Lower lobe of right lung (tissue), 2 donors: Measurements from ENCODE around the gene SEMA3B. TPM values are rescaled to one million over a fixed set of nuclear protein-coding genes. Genes with fewer than 3 reads are reported as not detected.
"Not testable (repeated sequence)": the region's sequence is repeated elsewhere in the genome, so short reads cannot be mapped to it uniquely, and the experiment has no call there.

Source experiments
- ATAC-seq, 2 donors: fragments of 200-7000 bp; cut with Tn5 transposase; one replicate each; pipeline ENCODE4 v1.9.1; 2020 to 2022; ENCODE audit warnings: mild to moderate bottlenecking in 2 of 2, moderate library complexity in 2 of 2
- DNase-seq: peaks from one replicate; pipeline ENCODE4 v3.0.0-alpha.2; 2020
- H3K27ac ChIP-seq: fragments of 200-600 bp; one replicate; pipeline ENCODE4 v1.8.0; 2022
- H3K27me3 ChIP-seq: fragments of 200-600 bp; one replicate; pipeline ENCODE4 v1.8.0; 2022; ENCODE audit warnings: low read depth
- H3K36me3 ChIP-seq: fragments of 200-600 bp; one replicate; pipeline ENCODE4 v1.8.0; 2022; ENCODE audit warnings: mild to moderate bottlenecking
- H3K4me1 ChIP-seq: fragments of 200-600 bp; one replicate; pipeline ENCODE4 v1.8.0; 2022
- H3K4me3 ChIP-seq: fragments of 200-600 bp; one replicate; pipeline ENCODE4 v1.8.0; 2022; ENCODE audit warnings: mild to moderate bottlenecking
- H3K9me3 ChIP-seq: fragments of 200-600 bp; one replicate; pipeline ENCODE4 v1.8.0; 2022
- CTCF ChIP-seq: fragments of 200-600 bp; IDR thresholded peaks from one replicate; pipeline ENCODE4 v1.8.0; 2022; ENCODE audit warnings: antibody characterized with exemption, mild to moderate bottlenecking
- intact Hi-C: fragments of 100-400 bp; cut with DNase I; formaldehyde crosslinking; loops from one replicate; pipeline ENCODE4 v1.11.0; 2022
- total RNA-seq: library from RNA; stranded (reverse); fragmentation: NEBNext Ultra II Directional; extraction: Animal tissue kit (Norgen Biotek cat#: 25700); gene quantifications from one replicate; pipeline ENCODE4 v1.2.1, GENCODE V29; 2021
- donor health status: DM: no; HTN: yes; CAD: no; lungs with severe emphysema.

SEMA3B gene
- total RNA-seq, 1 donor from 2014 or later = 77.6 TPM

GRCh38 chr3:50222169-50222528 lies 46.8 kb upstream of the SEMA3B start:
- Histone ChIP-seq H3K9me3 (no peaks in the 10 kb centered on the region), H3K4me3 (no peak overlapping the region), H3K4me1 (peaks cover 14% of the 10 kb centered on the region), H3K36me3 (no peaks in the 10 kb centered on the region), H3K27ac (no peak overlapping the region), H3K27me3 (no peaks in the 10 kb centered on the region)
- intact Hi-C loops = no loop called here
- no peak for DNase-seq
- no peak for TF ChIP-seq CTCF
- no peak for ATAC-seq

GRCh38 chr3:50224639-50225038 lies 44.3 kb upstream of the SEMA3B start:
- no peaks in the 10 kb centered on the region for H3K27me3 ChIP-seq
- no peak overlapping the region for H3K27ac ChIP-seq
- peaks cover 26% of the 10 kb centered on the region for H3K4me1 ChIP-seq
- DNase-seq (no peak), ATAC-seq (no peak)
- H3K9me3 ChIP-seq = no peaks in the 10 kb centered on the region
- no peaks in the 10 kb centered on the region for H3K36me3 ChIP-seq
- no peak for TF ChIP-seq CTCF
- intact Hi-C loops = no loop called here
- no peak overlapping the region for H3K4me3 ChIP-seq

GRCh38 chr3:50226888-50227389 lies 42.0 kb upstream of the SEMA3B start:
- no peak for TF ChIP-seq CTCF
- H3K27ac ChIP-seq = peak overlapping the region; percentile 83
- H3K9me3 ChIP-seq = no peaks in the 10 kb centered on the region
- peak overlapping the region; percentile 68 for H3K4me3 ChIP-seq
- intact Hi-C loops = no loop called here
- ATAC-seq = peak; percentile 17 to 42
- DNase-seq = no peak
- H3K27me3 ChIP-seq = no peaks in the 10 kb centered on the region
- peaks cover 26% of the 10 kb centered on the region for H3K4me1 ChIP-seq
- H3K36me3 ChIP-seq = no peaks in the 10 kb centered on the region

- no peaks in the 10 kb centered on the region for H3K9me3 ChIP-seq
- ATAC-seq (peak; percentile 96), DNase-seq (peak; percentile 97)
- H3K36me3 ChIP-seq = no peaks in the 10 kb centered on the region
- H3K4me3 ChIP-seq = peak overlapping the region; percentile 68
- intact Hi-C loops = no loop called here
- no peaks in the 10 kb centered on the region for H3K27me3 ChIP-seq
- peak overlapping the region; percentile 83 for H3K27ac ChIP-seq
- H3K4me1 ChIP-seq = peaks cover 26% of the 10 kb centered on the region
- peak; percentile 95 for TF ChIP-seq CTCF
Observed at GRCh38 chr3:50227390-50228183, 41.4 kb upstream of the SEMA3B start.

GRCh38 chr3:50228184-50228763 lies 40.7 kb upstream of the SEMA3B start:
- H3K36me3 ChIP-seq, DNase-seq, H3K9me3 ChIP-seq, H3K27me3 ChIP-seq, intact Hi-C loops, ATAC-seq: not testable (repeated sequence)
- Histone ChIP-seq H3K4me3 (peak overlapping the region; percentile 68), H3K4me1 (peaks cover 26% of the 10 kb centered on the region), H3K27ac (peak overlapping the region; percentile 83)

- Histone ChIP-seq H3K36me3 (no peaks in the 10 kb centered on the region), H3K9me3 (no peaks in the 10 kb centered on the region), H3K27ac (peak overlapping the region; percentile 58), H3K4me3 (no peak overlapping the region), H3K27me3 (no peaks in the 10 kb centered on the region), H3K4me1 (peaks cover 33% of the 10 kb centered on the region)
- DNase-seq (no peak), ATAC-seq (no peak)
- intact Hi-C loops = no loop called here
- no peak for TF ChIP-seq CTCF
Observed at GRCh38 chr3:50229490-50229889, 39.5 kb upstream of the SEMA3B start.
